GM18909 (cell line): ENCODE results near the gene DLGAP4.
A peak's percentile ranks its signal among the peaks of the same experiment; 100 is the strongest.

Source experiments
- ATAC-seq: cut with Tn5 transposase; IDR thresholded peaks from one replicate; pipeline ENCODE4 v1.9.1; 2021; ENCODE audit warnings: mild to moderate bottlenecking; ENCODE audit not compliant: unreplicated experiment, poor library complexity

Gene DLGAP4

GRCh38 chr20:36439040-36439730 lies 133.0 kb downstream of the DLGAP4 start:
- no peak for ATAC-seq

- ATAC-seq: no peak
Measured at GRCh38 chr20:36439731-36440072, 133.6 kb downstream of the DLGAP4 start.

GRCh38 chr20:36440370-36441026 lies 134.4 kb downstream of the DLGAP4 start:
- ATAC-seq: no peak

GRCh38 chr20:36441027-36441414 lies 134.9 kb downstream of the DLGAP4 start:
- ATAC-seq: no peak

- no peak for ATAC-seq
Measured at GRCh38 chr20:36441416-36441815, 135.3 kb downstream of the DLGAP4 start.

- no peak for ATAC-seq
Measured at GRCh38 chr20:36445847-36446246, 139.7 kb downstream of the DLGAP4 start.

GRCh38 chr20:36446557-36446956 lies 140.4 kb downstream of the DLGAP4 start:
- ATAC-seq: no peak

- no peak for ATAC-seq
Measured at GRCh38 chr20:36447101-36447500, 141.0 kb downstream of the DLGAP4 start.

- ATAC-seq: no peak
Measured at GRCh38 chr20:36449663-36450062, 143.5 kb downstream of the DLGAP4 start.

- no peak for ATAC-seq
Measured at GRCh38 chr20:36454332-36454697, 148.2 kb downstream of the DLGAP4 start.

GRCh38 chr20:36454698-36455427 lies 148.7 kb downstream of the DLGAP4 start:
- ATAC-seq: no peak

GRCh38 chr20:36455972-36456625 lies 150.0 kb downstream of the DLGAP4 start:
- ATAC-seq: no peak

- peak; percentile 77 for ATAC-seq
Measured at GRCh38 chr20:36460648-36461599, 154.8 kb downstream of the DLGAP4 start.

GRCh38 chr20:36461600-36462439 lies 155.7 kb downstream of the DLGAP4 start:
- ATAC-seq: no peak

GRCh38 chr20:36462440-36463211 lies 156.5 kb downstream of the DLGAP4 start:
- ATAC-seq: no peak

- no peak for ATAC-seq
Measured at GRCh38 chr20:36463212-36464061, 157.3 kb downstream of the DLGAP4 start.
